Activated T-helper 9 cell treated with anti-CD3 and anti-CD28 coated beads, Interleukin-2, amount 50 U/mL, for 16 hours (primary cell): ENCODE measurements around the gene PPHLN1.

Experiments used
- DNase-seq: peaks from one replicate; pipeline ENCODE4 v3.0.0-alpha.2; 2020; ENCODE audit warnings: low read depth

PPHLN1 gene, protein sequence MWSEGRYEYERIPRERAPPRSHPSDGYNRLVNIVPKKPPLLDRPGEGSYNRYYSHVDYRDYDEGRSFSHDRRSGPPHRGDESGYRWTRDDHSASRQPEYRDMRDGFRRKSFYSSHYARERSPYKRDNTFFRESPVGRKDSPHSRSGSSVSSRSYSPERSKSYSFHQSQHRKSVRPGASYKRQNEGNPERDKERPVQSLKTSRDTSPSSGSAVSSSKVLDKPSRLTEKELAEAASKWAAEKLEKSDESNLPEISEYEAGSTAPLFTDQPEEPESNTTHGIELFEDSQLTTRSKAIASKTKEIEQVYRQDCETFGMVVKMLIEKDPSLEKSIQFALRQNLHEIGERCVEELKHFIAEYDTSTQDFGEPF

DNA sequence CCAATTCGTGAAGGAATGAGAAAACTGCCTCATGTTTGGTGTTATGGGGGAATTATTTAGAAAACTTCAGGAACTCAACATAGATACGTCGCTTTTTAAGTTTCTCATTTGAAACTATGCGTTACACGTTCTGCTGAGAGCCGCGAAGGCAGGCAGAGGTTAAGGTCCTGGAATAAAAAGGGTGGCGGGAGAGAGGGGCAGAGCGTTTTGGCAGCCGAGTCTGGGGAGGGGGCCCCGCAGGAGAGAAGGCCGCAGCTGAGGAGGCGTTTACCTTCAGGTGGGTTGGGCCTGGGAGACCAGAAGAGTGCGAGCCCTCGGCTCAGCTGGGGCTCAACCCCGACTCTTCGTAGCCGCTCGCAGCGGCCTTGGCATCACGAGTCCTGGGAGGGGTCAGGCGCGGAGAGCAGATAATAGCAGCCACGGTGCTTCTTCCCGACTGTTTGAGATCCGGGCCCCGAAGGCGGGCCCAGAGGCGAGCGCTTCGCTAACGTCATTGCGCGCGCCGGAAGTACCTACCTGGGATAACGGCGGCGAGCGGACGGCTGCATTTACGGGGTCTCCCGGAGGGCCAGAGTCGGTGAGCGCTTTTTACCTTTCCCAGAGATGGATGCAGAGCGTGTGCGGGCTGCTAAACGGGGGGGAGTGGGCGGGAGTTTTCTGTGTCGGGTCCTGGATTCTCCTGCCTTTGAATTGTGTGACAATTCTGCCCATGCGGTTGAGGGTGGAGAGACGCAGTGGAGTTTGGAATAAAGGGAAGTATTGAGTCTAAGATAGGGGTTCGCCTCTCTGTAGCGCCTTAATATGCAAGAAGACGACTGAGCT, at the start of gene PPHLN1, which contains the start of gene ZCRB1:
Gene PPHLN1, plus strand, starts transcription at position 515 of the 822 bp plus-strand sequence. CDS start 9,736 bp downstream, outside the sequence.
Gene ZCRB1, minus strand, starts transcription at position 442 of the 822 bp plus-strand sequence. CDS start 1,992 bp downstream, outside the sequence.
- peak; percentile 68 for DNase-seq

DNA sequence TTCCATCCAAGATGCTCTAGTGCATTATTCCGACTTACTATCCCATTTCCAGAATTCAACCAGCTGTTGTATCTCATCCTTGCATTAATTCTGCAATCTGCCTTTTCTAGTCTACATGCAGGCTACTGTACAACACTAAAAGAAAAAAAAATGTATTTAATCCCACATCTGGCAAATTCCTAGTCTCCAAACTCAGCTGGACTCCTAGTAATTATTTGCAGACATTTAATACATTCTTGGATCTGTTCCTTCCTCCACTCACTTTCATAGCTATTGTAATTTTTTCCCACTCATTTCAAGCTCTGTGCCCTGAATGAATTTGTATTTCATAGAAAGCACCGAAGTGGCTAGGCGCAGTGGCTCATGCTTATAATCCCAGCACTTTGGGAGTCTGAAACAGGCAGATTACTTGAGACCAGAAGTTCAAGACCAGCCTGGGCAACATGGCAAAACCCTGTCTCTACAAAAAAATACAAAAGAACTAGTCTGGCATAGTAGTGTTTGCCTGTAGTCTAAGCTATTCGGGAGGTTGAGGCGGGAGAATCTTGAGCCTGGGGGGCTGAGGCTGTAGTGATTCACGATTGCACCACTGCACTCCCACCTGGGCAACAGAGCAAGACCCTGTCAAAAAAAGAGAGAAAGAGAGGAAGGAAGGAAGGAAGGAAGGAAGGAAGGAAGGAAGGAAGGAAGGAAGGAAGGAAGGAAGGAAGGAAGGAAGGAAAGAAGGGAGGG, 48.4 kb upstream of the PPHLN1 start:
- DNase-seq = no peak

DNA sequence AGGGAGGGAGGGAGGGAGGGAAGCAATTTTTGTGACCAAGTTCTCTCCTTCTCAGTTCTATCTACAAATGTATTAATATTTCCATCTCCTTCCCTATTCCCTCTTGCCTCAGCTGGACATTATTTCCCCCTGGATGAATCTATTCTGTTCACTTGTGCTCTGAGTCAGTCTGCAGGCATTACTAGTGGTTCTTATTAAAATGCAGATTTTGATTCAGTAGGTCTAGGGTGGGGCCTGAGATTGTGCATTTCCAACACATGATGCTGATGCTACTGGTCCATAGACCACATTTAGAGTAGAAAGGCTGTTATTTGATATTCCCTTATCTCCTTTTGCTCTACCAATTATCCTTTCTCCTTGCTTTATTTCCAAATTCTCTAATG, 47.8 kb upstream of the PPHLN1 start:
- DNase-seq = no peak

DNA sequence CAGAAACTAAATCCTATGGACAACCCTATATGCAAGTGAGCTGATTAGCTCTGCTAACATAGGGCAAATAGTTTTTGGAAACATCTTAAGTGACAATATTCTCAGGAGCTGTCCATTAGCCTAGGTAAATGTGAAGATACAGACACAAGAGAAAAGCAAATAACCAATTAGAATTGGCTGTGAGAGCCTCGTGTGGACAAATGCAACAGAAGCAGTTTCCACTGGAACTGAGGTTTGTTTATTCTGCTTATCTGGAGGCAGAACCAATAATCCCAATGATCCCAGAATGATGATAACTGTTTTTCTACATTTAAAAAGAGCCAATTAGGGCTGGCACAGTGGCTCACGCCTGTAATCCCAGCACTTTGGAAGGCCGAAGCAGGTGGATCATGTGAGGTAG, 44.7 kb upstream of the PPHLN1 start:
- DNase-seq = no peak

DNA sequence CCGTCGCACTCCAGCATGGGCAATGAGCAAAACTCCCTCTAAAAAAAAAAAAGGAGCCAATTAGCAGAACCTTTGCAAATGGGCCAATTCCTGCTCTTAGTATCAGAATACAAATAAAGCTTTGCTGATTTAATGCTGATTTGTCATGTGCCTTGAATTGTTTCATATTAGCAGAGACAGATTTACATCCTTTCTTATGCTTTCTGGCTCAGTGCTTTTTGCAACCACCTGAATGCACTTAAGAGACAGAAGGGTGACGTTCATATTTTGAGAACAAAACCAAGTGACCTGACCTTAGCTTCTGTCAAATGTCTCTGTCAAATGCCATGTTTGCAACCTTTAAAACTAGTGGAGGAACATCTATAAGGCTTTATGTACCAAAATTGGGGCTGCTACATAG, 44.1 kb upstream of the PPHLN1 start:
- DNase-seq = no peak

DNA sequence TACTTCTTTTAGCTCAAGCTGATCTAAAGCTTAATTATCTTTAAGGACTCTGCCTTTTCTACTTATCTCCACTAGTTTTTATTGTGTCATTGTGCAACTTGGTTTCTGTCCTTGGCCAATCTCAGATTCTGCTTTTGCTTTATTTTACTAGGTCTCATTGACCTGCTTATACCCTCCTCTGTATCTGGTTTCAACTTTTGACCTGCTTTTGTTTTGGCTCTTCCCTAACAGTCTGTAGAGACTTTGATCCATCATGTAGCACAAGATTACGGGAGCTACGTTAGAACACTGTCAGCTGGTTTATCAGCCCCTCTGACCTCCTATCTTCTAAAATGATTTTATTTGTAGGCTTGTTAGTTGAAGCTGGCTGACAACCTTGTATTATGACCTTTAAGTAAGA, 43.7 kb upstream of the PPHLN1 start:
- no peak for DNase-seq

DNA sequence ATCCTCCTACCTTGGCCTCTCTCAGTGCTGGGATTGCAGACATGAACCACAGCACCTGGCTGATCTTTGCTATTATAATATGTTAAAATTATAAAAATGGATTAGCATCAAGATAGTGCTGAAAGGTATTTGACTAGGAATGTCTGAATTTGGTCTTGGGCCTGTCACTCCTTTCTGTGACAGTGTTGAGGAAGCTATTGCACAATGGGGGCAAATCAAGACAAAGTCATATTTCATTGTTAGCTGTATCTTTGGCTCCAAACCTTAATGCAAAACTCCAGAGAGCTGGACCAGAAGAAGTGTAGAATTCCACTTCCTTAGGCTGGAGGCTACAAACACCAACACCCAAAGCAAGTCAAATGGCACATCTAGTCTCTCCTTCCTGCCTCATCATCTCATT, 42.2 kb upstream of the PPHLN1 start:
- DNase-seq = no peak

DNA sequence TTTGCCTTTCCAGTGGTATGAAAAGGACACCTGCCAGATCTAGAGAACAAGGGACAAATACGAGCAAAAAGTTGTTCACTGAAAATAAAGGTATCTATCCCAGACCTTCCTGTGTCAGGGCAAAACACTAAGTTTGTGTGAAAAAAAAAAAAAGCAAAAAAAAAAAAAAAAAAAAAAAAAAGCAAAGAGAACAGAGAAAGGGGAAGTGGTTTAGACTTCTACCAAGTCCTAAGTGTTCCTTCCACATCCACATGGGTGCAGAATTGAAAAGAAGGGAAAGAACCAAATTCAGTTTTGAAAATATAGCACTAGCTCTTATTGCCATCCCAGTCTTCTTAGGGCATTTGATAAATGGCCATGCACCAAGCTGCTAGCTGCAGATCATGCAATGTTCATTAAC, 41.8 kb upstream of the PPHLN1 start:
- DNase-seq = no peak

DNA sequence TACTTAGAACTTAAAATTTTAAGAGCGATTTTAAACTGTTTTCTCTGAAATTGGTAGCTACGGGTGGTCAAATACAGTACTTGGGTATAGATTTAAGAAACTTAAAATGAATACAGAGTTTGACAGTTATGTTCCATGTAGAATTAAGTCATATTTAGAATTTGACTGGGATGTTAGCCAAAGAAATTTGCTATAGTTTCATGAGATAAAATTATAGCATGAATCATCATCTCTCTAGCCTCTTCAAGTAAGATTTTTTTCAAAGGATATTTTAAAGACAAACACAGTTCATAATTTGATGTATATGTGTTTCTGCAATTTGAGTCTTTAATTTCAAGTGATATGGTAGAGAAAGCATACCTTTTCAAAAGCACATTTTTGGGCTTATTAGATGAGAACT, 41.1 kb upstream of the PPHLN1 start:
- no peak for DNase-seq

DNA sequence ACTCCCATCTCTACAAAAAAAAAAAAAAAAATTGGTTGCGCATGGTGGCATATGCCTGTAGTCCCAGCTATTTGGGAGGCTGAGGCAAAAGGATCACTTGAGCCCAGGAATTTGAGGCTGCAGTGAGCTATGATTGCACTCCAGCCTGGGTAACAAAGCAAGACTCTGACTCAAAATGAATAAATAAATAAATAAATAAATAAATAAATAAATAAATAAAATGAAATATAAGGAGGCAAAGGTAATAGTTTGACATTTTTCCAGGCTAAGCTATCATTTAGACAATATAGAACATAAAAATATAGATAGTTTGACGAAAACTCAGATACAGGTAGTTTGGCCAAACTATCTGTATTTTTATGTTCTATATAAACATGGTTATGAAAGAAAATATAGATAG, 40.5 kb upstream of the PPHLN1 start:
- DNase-seq = no peak

DNA sequence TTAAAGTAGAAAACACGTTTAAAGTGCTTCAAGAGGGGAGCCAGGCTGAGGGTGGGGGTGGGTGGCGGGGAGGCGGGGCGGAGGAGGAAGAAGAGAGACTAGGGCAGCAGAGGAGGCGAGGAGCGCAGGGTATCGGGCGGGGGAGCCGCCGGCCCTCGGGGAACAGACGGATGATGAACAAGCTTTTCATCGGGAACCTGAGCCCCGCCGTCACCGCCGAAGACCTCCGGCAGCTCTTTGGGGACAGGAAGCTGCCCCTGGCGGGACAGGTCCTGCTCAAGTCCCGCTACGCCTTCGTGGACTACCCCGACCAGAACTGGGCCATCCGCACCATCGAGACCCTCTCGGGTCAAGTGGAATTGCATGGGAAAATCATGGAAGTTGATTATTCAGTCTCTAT, 39.2 kb upstream of the PPHLN1 start:
- DNase-seq = no peak

DNA sequence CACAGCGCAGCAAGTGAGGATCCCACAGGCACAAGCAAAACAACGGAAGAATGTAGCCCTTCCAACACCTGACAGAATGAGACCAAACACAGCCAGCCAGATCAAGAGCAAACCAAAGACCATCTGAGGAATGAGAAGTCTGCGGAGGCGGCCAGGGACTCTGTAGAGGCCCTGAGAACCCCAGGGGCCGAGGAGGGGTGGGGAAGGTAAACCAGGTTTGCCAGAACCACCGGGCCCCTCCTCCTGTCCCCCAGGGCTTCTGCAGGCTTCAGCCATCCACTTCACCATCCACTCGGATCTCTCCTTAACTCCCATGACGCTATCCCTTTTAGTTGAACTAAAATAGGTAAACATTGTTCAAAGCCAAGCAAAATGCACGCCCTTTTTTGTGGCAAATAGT, 37.4 kb upstream of the PPHLN1 start:
- no peak for DNase-seq

DNA sequence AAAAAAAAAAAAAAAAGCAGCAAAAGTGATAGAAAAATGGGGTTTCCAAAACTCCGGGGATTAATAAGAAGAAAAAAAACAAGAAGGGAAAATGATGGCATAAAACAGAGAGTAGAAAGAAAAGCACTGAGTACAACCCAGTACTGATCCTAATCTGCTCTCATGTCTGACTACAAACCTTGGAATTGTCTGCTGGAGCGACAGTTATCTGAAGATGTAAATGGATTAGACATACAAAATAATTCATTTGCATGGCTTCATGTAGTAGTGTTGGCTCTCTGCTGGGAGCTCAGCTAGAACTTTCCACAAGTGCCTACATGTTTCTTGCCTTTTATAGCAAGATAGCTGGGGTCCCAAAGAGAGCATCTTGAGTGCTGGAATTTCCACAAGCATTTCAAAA, 34.3 kb upstream of the PPHLN1 start:
- DNase-seq = no peak

DNA sequence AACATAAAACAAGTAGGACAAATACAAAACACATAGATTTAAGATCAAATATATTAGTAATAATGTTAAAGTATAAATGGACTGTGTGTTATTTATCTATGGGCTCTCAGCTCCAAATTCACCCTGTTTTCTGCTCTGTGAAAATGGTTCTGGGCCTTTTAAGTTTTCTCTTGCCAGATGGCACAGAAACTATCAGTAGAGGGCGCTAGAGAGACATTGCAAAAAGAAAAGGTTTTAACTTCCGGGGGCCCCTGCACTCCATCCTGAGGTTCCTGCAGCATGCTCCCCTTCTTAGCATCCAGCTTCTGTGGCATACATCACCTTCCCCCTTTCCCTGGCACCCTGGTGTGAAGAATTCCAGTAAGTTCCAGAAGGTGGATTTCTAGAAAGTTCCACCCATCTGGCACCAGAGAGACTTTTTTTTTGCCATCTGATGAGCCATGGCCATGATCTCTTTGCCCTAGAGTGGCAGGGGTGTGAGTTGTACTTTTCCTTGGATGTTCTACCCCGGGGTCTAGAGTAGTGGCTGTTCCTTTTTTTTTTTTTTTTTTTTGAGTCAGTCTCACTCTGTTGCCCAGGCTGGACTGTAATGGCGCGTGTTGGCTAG, 29.4 kb upstream of the PPHLN1 start:
- no peak for DNase-seq

DNA sequence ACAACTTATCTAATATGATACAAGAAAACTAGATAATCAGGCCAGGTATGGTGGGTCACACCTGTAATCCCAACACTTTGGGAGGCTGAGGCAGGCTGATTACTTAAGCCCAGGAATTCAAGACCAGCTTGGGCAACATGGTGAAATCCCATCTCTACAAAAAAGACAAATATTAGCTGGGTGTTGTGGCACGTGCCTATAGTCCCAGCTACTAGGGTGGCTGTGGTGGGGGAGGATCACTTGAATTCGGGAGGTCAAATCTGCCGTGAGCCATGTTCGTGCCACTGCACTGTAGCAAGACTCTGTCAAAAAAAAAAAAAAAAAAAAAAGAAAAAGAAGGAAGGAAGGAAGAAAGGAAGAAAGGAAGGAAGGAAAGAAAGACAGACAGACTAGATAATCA, 27.1 kb upstream of the PPHLN1 start:
- DNase-seq = no peak

DNA sequence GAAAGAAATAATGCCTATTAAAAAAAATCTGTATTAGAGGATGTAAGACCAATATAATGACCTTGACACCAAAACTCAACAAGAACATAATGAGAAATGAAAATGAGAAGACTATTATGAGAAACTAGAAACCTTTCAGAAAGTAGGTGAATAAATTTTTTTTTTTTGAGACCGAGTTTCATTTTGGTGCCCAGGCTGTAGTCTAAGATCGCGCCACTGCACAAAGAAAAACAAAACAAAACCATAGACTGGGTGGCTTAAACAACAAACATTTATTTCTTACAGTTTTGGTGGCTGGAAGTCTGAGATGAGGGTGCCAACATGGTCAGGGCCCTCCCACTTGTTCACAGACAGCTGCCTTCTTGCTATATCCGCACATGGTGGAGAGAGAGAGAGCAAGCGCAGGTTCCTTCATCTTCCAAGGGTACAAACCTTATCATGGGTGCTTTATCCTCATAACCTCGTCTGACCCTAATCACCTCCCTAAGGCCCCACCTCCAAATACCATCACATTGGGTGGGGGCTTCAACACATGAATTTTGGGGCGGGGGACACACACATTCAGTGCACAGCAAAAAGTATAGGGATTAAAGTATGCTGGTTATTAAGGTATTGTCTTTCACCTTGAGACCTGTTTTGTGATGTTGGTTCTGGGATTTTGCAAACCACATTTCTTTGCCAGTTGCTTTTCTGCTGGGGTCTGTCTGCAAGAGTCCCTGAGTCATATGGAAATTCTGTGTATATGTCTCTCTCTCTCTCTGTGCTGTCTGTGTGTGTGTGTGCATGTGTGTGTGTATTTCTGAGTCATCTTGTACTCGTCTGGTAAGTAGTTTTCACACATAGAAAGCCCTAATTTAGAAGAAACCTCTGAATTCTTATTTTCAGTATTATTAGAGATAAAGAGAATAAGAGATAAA, 26.3 kb upstream of the PPHLN1 start:
- peak; percentile 48 for DNase-seq

DNA sequence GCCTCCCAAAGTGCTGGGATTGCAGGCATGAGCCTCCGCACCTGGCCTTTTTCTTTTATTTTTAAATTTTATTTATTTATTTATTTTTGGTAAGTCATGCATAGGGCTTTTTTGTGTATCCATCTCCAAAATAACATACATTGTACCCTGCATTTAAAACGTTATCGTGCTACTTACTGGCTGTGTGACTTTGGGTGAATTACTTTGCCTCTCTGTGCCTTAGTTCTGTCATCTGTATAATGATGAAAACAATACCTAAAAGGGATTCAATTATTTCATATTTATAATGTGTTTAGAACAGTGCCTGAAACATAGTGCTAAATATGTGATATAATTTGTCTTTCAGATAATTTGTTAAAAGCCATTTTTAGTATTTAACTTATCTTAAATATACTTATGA, 19.7 kb upstream of the PPHLN1 start:
- DNase-seq = no peak

DNA sequence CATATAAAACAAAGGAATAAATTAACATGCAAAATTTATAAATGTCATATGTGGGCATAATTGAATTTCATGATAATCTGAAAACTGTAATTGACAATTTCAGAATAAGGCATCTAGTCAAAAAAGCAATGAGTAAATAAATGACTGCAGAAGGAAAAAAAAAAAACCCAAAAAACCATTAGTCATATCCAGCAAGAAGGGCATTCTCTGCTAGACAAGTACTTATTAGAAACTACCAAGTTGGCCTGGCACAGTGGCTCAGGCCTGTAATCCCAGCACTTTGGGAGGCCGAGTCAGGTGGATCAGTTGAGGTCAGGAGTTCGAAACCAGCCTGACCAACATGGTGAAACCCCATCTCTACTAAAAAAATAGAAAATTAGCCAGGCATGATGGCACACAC, 17.6 kb upstream of the PPHLN1 start:
- no peak for DNase-seq

DNA sequence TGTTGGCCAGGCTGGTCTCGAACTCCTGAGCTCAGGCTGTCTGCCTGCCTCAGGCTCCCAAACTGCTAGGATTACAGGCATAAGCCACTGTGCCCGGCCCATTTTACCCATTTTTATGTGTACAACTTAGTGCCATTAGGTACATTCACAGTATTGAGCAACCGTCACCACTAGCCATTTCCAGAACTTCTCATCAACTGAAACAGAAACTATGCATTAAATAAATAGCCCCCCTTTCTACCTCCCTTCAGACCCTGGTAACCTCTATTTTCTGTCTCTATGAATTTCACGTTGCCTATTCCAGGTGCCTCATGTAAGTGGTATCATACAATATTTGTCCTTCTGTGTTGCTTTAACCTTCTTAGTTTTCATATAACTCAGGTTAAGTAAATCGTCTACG, 16.0 kb upstream of the PPHLN1 start:
- DNase-seq = no peak

DNA sequence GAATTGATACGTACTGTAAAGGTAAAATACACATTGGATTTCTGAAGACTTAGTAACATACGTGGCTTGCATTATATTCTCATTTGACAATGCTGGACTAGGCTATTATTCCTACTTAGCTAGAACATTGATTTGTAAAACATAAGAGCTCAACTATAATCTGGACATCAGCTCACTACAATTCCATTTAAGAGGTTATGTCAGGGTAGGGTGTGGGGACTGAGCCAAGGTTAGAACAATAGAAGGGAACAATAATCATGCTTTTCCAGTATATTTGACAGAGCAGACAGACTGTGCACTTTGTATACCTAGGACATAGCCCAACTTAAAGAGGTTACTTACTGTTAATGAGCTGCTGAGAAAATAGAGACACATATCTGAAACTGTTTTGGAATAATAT, 10.9 kb upstream of the PPHLN1 start:
- no peak for DNase-seq

DNA sequence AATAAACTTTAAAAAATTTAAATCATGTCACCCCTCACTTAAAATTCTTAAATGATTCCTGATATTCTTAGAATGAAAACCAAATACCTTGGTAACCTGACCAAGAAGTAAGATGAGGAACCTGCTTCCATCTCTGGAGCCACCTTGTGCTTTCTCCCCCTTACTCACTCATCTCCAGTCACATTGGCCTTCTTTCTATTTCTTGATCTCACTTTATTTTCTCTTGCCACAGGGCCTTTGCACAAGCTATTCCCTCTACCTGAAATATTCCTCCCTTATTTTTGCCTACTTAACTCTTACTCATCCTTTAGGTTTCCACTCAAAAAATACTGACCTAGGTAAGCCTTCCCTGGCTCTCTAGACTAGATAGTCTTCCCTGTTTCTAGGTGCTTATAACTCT, 5.2 kb upstream of the PPHLN1 start:
- no peak for DNase-seq
